Endothelial cell of umbilical vein (primary cell): Measurements from ENCODE around the gene LAMTOR5. TPM values are rescaled to one million over a fixed set of nuclear protein-coding genes. Genes with fewer than 3 reads are reported as not detected.

Experiments used
- BruUV-seq: library from RNA; stranded (reverse); fragments of 400-500 nt; replicated peaks from 2 replicates; lab custom pipeline; 2021; lab: Mats Ljungman, UMichigan
- CTCF ChIA-PET: fragments of 300-600, 350-600 bp; sonication (Branson Sonifier 250); formaldehyde crosslinking; loops from one replicate; lab custom pipeline; 2021; ENCODE audit warnings: antibody characterized with exemption, inconsistent platforms; lab: Charles Lee
- POLR2A ChIA-PET: fragments of 300-600, 350-600 bp; sonication (Branson Sonifier 250); formaldehyde crosslinking; loops from one replicate; lab custom pipeline; 2021; ENCODE audit warnings: antibody characterized with exemption, inconsistent platforms; lab: Charles Lee
- DNase-seq: peaks from one replicate; pipeline ENCODE4 v3.0.0-alpha.2; 2011; ENCODE audit warnings: low read depth, low spot score
- FAIRE-seq: peaks from 2 replicates; lab custom pipeline; 2011; peaks lifted over from hg19 to GRCh38; lab: Jason Lieb, UNC
- H2AFZ ChIP-seq: 2 replicates; pipeline ENCODE4 v1.6.0; 2012; ENCODE audit warnings: low read depth, low read length, control low read depth, inconsistent platforms
- H3K27ac ChIP-seq: 2 replicates; pipeline ENCODE4 v1.5.1; 2011; ENCODE audit warnings: low read depth, mild to moderate bottlenecking, control low read depth, low read length, moderate library complexity; ENCODE audit not compliant: insufficient read depth
- H3K27me3 ChIP-seq, 2 experiments: 2 replicates each; pipeline versions ENCODE4 v1.6.0 to v1.6.1; 2011; ENCODE audit warnings: low read length in 2 of 2, mixed read lengths in 1 of 2; ENCODE audit not compliant: control insufficient read depth in 2 of 2, insufficient read depth in 2 of 2
- H3K36me3 ChIP-seq, 2 experiments: 2 replicates in 1 of 2; 3 replicates in 1 of 2; pipeline ENCODE4 v1.5.1; 2011; ENCODE audit warnings: low read length in 2 of 2, mild to moderate bottlenecking in 1 of 2, moderate library complexity in 1 of 2; ENCODE audit not compliant: control insufficient read depth in 2 of 2, insufficient read depth in 2 of 2; ENCODE audit errors: extremely low read depth in 1 of 2
- H3K4me1 ChIP-seq: 3 replicates; pipeline ENCODE4 v1.5.1; 2011; ENCODE audit warnings: mild to moderate bottlenecking, low read length; ENCODE audit not compliant: control insufficient read depth, insufficient read depth; ENCODE audit errors: extremely low read depth
- H3K4me2 ChIP-seq: 2 replicates; pipeline ENCODE4 v1.6.1; 2011; ENCODE audit warnings: low read length, control low read depth, mixed read lengths; ENCODE audit not compliant: insufficient read depth
- H3K4me3 ChIP-seq, 3 experiments: fragments of 200-600 bp in 1 of 3; sonication (generic), shearing (Covaris generic) in 1 of 3; replicated peaks in 1 of 3; 2 replicates each; pipeline ENCODE4 v1.5.1; 2011 to 2016; ENCODE audit warnings: control low read depth in 3 of 3, low read length in 3 of 3, mild to moderate bottlenecking in 2 of 3, inconsistent platforms in 1 of 3, low read depth in 1 of 3, moderate library complexity in 1 of 3; ENCODE audit not compliant: insufficient read depth in 1 of 3
- H3K79me2 ChIP-seq: 2 replicates; pipeline ENCODE4 v1.6.0; 2012; ENCODE audit warnings: low read length, inconsistent platforms; ENCODE audit not compliant: control insufficient read depth, insufficient read depth
- H3K9ac ChIP-seq: replicated peaks from 2 replicates; pipeline ENCODE3; 2011; ENCODE audit warnings: low read length, control low read depth; ENCODE audit not compliant: insufficient read depth; ENCODE audit errors: extremely low read depth
- H3K9me1 ChIP-seq: replicated peaks from 3 replicates; pipeline ENCODE4 v1.6.0; 2011; ENCODE audit warnings: mild to moderate bottlenecking, low read length; ENCODE audit not compliant: control insufficient read depth, insufficient read depth; ENCODE audit errors: extremely low read depth
- H3K9me3 ChIP-seq: replicated peaks from 2 replicates; pipeline ENCODE4 v1.5.1; 2012; ENCODE audit warnings: low read length, inconsistent platforms; ENCODE audit not compliant: control insufficient read depth, insufficient read depth
- H4K20me1 ChIP-seq: replicated peaks from 2 replicates; pipeline ENCODE3; 2011; ENCODE audit warnings: mild to moderate bottlenecking, low read length; ENCODE audit not compliant: control insufficient read depth, insufficient read depth; ENCODE audit errors: extremely low read depth
- EZH2 ChIP-seq: IDR thresholded peaks from 2 replicates; pipeline ENCODE4 v1.6.1; 2012; ENCODE audit warnings: borderline replicate concordance, low read depth, mild to moderate bottlenecking, moderate library complexity, low read length, inconsistent platforms; ENCODE audit not compliant: severe bottlenecking
- FOS ChIP-seq: IDR thresholded peaks from 2 replicates; pipeline ENCODE4 v1.6.1; 2011; ENCODE audit warnings: mild to moderate bottlenecking, low read length, moderate library complexity, borderline replicate concordance; ENCODE audit not compliant: insufficient read depth
- GATA2 ChIP-seq: IDR thresholded peaks from 2 replicates; pipeline ENCODE4 v1.7.0; 2011; ENCODE audit warnings: low read depth, mild to moderate bottlenecking, moderate library complexity, mixed read lengths, low read length; ENCODE audit not compliant: insufficient read length, insufficient read depth
- JUN ChIP-seq: IDR thresholded peaks from 2 replicates; pipeline ENCODE4 v1.6.1; 2011; ENCODE audit warnings: borderline replicate concordance, low read depth; ENCODE audit not compliant: insufficient read length, insufficient read depth
- MYC ChIP-seq: IDR thresholded peaks from one replicate; pipeline ENCODE4 v1.6.1; 2011; ENCODE audit warnings: mild to moderate bottlenecking, low read depth, low read length
- POLR2A ChIP-seq: IDR thresholded peaks from 2 replicates; pipeline ENCODE4 v1.6.1; 2012; ENCODE audit warnings: low read depth, mild to moderate bottlenecking, control low read depth, low read length
- POLR2AphosphoS5 ChIP-seq: IDR thresholded peaks from 2 replicates; pipeline ENCODE4 v1.6.1; 2012; ENCODE audit warnings: low read depth, mild to moderate bottlenecking, control low read depth, low read length, moderate library complexity; ENCODE audit not compliant: insufficient read depth
- dilution Hi-C: fragments of 300-500 bp; cut with MboI; formaldehyde crosslinking; loops from one replicate; pipeline ENCODE4 v1.15.0; 2019; ENCODE audit warnings: low sequenced_read_pairs; ENCODE audit not compliant: extremely low pct_ligation_motif_present
- intact Hi-C: fragments of 100-400 bp; cut with micrococcal nuclease; formaldehyde crosslinking; loops from one replicate; pipeline ENCODE4 v1.10.0; 2022
- polyA plus RNA-seq, 4 experiments: library from polyadenylated mRNA; depleted of rRNA in 3 of 4; stranded (reverse) in 3 of 4; unstranded in 1 of 4; fragments of >200 nt; gene quantifications; 2 replicates each; pipeline versions ENCODE4 v1.2.1 to v1.2.3, GENCODE V29; 2011 to 2012; ENCODE audit warnings: missing spikeins in 1 of 4
- total RNA-seq: library from RNA; stranded (reverse); gene quantifications from 2 replicates; pipeline ENCODE4 v1.2.3, GENCODE V29; 2021
- TF ChIP-seq, protein P1 (sequence below): IDR thresholded peaks from 2 replicates; pipeline ENCODE4 v1.6.1; 2011; ENCODE audit not compliant: insufficient read depth, insufficient read length
- TF ChIP-seq, protein P2 (sequence below), 2 donors: IDR thresholded peaks; 1 replicate in 1 of 2; 2 replicates in 1 of 2; pipeline ENCODE4 v1.5.1; 2011; ENCODE audit warnings: low read length in 2 of 2, mild to moderate bottlenecking in 2 of 2, moderate library complexity in 2 of 2, control low read depth in 1 of 2, inconsistent platforms in 1 of 2, low read depth in 1 of 2; ENCODE audit not compliant: insufficient read depth in 1 of 2; ENCODE audit errors: extremely low read depth in 1 of 2

LAMTOR5 gene
- total and polyA plus RNA-seq, 2 donors (not counting 3 experiments of a cell fraction or from before 2014, with no cell fraction given), result 150 to 503 TPM

DNA sequence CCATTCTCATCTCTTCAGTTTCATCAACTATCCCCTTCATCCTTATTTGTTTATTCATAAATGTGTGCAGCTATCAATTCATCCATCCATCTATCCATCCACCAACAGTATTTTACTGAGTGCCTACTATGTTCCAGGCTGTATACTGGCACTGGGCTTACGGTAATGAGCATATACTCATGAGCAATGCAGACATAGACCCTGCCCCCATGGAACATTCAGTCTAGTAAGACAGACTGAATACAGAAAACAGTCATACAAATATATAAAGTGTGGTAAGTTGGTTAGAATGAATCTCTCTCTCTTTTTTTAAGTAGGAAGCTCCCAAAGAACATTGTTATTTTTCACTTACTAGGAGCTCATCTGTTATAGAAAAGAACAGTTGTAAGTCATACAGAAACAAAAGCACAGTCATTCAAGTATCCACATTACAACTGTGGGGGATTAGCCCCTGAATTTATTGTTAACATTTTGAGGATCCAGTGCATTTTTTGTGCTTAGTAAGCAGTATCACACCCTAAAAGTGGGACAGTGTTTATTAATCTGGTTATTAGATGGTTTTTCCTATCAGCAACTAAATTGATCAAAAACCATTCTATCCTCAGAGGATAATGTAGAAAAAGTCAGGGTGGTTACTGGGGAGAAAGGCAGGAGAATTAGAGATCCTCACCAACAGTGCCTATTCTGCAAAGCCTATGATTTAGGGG lies 20.3 kb downstream of the LAMTOR5 start:
- H3K27me3 ChIP-seq, result no peaks in the 10 kb centered on the region
- CTCF ChIA-PET, result interaction anchor here (0.8 to 1.2 kb wide), 3 partner anchors 73 to 180 kb away, joined by 3 read pairs; no protein-coding TSS in a partner anchor
- H3K9me1 ChIP-seq, result no peaks in the 10 kb centered on the region
- H3K27ac ChIP-seq, result no peak overlapping the region
- H3K9me3 ChIP-seq, result no peaks in the 10 kb centered on the region
- POLR2A ChIA-PET, result no interaction called here
- BruUV-seq, result no TSS peak
- H4K20me1 ChIP-seq, result no peaks in the 10 kb centered on the region
- no peaks in the 10 kb centered on the region for H3K79me2 ChIP-seq
- H3K9ac ChIP-seq, result no peak overlapping the region
- TF ChIP-seq POLR2AphosphoS5 (no peak), MYC (no peak), POLR2A (no peak), GATA2 (no peak), EZH2 (no peak), FOS (no peak), JUN (no peak)
- TF ChIP-seq, protein P1, sequence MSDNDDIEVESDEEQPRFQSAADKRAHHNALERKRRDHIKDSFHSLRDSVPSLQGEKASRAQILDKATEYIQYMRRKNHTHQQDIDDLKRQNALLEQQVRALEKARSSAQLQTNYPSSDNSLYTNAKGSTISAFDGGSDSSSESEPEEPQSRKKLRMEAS, result no peak
- TF ChIP-seq, protein P2, sequence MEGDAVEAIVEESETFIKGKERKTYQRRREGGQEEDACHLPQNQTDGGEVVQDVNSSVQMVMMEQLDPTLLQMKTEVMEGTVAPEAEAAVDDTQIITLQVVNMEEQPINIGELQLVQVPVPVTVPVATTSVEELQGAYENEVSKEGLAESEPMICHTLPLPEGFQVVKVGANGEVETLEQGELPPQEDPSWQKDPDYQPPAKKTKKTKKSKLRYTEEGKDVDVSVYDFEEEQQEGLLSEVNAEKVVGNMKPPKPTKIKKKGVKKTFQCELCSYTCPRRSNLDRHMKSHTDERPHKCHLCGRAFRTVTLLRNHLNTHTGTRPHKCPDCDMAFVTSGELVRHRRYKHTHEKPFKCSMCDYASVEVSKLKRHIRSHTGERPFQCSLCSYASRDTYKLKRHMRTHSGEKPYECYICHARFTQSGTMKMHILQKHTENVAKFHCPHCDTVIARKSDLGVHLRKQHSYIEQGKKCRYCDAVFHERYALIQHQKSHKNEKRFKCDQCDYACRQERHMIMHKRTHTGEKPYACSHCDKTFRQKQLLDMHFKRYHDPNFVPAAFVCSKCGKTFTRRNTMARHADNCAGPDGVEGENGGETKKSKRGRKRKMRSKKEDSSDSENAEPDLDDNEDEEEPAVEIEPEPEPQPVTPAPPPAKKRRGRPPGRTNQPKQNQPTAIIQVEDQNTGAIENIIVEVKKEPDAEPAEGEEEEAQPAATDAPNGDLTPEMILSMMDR (IDR thresholded peaks at IDR 0.05; ENCODE audit: extremely low read depth in 1 of 2, insufficient read depth in 1 of 2, low read depth in 1 of 2, low read length in 2 of 2), result no peak
- peaks cover 0 to 2% of the 10 kb centered on the region in 2 experiments for H3K36me3 ChIP-seq
- intact Hi-C loops, result loop anchor here (5.0 kb wide), 1 partner anchor 40 kb away; no protein-coding TSS in a partner anchor
- H3K4me3 ChIP-seq, result no peak overlapping the region
- H3K4me2 ChIP-seq, result no peak overlapping the region
- dilution Hi-C loops, result no loop called here
- DNase-seq (no peak), FAIRE-seq (no peak)
- peaks cover 9% of the 10 kb centered on the region for H3K4me1 ChIP-seq
- H2AFZ ChIP-seq, result no peak overlapping the region
